Measurements from ENCODE around the gene PDSS2.

DNA sequence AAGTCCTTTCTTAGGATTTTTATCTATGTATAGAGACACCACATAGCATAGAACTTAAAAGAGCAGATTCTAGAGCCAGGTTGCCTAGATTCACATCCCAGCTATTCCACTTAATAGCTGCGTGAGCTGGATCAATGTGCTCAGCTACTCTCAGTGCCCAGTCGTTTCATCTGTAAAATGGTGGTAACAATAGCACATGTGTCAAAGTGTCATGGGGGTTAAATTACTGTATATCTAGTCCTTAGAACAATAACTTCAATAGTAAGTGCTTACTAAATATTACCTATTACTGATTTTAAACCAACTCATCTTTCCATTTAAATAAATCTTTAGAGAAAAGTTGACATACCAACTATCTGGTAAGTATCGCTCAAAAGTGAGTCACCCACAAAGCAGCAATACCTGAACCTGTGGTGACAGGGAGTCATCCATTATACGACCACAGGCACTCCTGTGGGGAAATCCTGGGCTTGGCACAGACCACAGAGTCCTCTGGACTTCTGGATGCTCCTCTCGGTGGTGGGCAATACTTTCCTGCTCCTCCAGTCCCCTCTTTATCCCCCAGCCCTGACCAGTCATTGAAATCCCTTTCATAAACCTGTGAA lies 154.8 kb downstream of the PDSS2 start:
- TF ChIP-seq, protein P1, sequence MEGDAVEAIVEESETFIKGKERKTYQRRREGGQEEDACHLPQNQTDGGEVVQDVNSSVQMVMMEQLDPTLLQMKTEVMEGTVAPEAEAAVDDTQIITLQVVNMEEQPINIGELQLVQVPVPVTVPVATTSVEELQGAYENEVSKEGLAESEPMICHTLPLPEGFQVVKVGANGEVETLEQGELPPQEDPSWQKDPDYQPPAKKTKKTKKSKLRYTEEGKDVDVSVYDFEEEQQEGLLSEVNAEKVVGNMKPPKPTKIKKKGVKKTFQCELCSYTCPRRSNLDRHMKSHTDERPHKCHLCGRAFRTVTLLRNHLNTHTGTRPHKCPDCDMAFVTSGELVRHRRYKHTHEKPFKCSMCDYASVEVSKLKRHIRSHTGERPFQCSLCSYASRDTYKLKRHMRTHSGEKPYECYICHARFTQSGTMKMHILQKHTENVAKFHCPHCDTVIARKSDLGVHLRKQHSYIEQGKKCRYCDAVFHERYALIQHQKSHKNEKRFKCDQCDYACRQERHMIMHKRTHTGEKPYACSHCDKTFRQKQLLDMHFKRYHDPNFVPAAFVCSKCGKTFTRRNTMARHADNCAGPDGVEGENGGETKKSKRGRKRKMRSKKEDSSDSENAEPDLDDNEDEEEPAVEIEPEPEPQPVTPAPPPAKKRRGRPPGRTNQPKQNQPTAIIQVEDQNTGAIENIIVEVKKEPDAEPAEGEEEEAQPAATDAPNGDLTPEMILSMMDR (IDR thresholded peaks at IDR 0.05), result no peak
- no peak for TF ChIP-seq POLR2A (IDR thresholded peaks at IDR 0.05)

Measured in testis (tissue), 2 donors.